SU-DHL-6 (cell line): Measurements from ENCODE around the gene S1PR2.
A peak's percentile ranks its signal among the peaks of the same experiment; 100 is the strongest.

Experiments used
- H2AFZ ChIP-seq: fragments of 200-600 bp; sonication (generic); 2 replicates; pipeline ENCODE4 v1.6.1; 2014; ENCODE audit warnings: low read depth, mild to moderate bottlenecking, moderate library complexity, mixed read lengths, antibody characterized with exemption, low read length; ENCODE audit not compliant: severe bottlenecking
- H3F3A ChIP-seq: fragments of 200-600 bp; shearing (Covaris generic); 2 replicates; pipeline ENCODE4 v1.6.0; 2016; ENCODE audit warnings: antibody characterized with exemption, mild to moderate bottlenecking; ENCODE audit not compliant: insufficient read depth
- H3K27ac ChIP-seq: fragments of 200-600 bp; sonication (generic); 2 replicates; pipeline ENCODE4 v1.5.1; 2016; ENCODE audit warnings: low read depth, mild to moderate bottlenecking, low read length, moderate library complexity, mixed read lengths
- H3K27me3 ChIP-seq: fragments of 200-600 bp; sonication (generic), shearing (Covaris generic); 2 replicates; pipeline ENCODE4 v1.6.0; 2014; ENCODE audit warnings: mild to moderate bottlenecking, low read length
- H3K36me3 ChIP-seq: fragments of 200-600 bp; sonication (generic); 2 replicates; pipeline ENCODE4 v1.6.1; 2014; ENCODE audit warnings: mild to moderate bottlenecking, low read length, mixed read lengths
- H3K4me2 ChIP-seq: fragments of 300-600, 200-600 bp; shearing (Covaris generic), sonication (generic); 2 replicates; pipeline ENCODE4 v1.6.0; 2014; ENCODE audit warnings: low read length, low read depth, mild to moderate bottlenecking; ENCODE audit not compliant: poor library complexity, severe bottlenecking
- H3K4me3 ChIP-seq: fragments of 200-600 bp; sonication (generic); 2 replicates; pipeline ENCODE4 v1.5.1; 2014; ENCODE audit warnings: antibody characterized with exemption, low read length, mild to moderate bottlenecking, mixed read lengths; ENCODE audit not compliant: insufficient read depth, poor library complexity, severe bottlenecking
- H3K79me2 ChIP-seq: fragments of 200-600 bp; sonication (generic); 2 replicates; pipeline ENCODE4 v1.6.1; 2014; ENCODE audit warnings: mild to moderate bottlenecking, low read length, moderate library complexity; ENCODE audit not compliant: insufficient read depth
- H3K9ac ChIP-seq: fragments of 200-600 bp; sonication (generic); 2 replicates; pipeline ENCODE4 v1.7.0; 2014; ENCODE audit warnings: mild to moderate bottlenecking, low read length
- H3K9me2 ChIP-seq: fragments of 200-600 bp; sonication (generic); replicated peaks from 2 replicates; pipeline ENCODE4 v1.6.1; 2014; ENCODE audit warnings: low read length; ENCODE audit not compliant: insufficient read depth
- H3K9me3 ChIP-seq: fragments of 200-600 bp; sonication (generic); 2 replicates; pipeline ENCODE4 v1.6.1; 2014; ENCODE audit warnings: low read length, mixed read lengths; ENCODE audit not compliant: insufficient read depth
- H4K20me1 ChIP-seq: fragments of 200-600 bp; sonication (generic); 2 replicates; pipeline ENCODE4 v1.6.1; 2014; ENCODE audit warnings: low read depth, mild to moderate bottlenecking, antibody characterized with exemption, low read length, moderate library complexity, mixed read lengths
- CTCF ChIP-seq: fragments of 200-600 bp; sonication (generic); IDR thresholded peaks from one replicate; pipeline ENCODE4 v1.5.1; 2017; ENCODE audit warnings: antibody characterized with exemption, mild to moderate bottlenecking, low read length, moderate library complexity; ENCODE audit not compliant: insufficient read depth, poor library complexity, severe bottlenecking
- EZH2phosphoT487 ChIP-seq: fragments of 200-600 bp; sonication (generic), shearing (Covaris generic); conservative IDR thresholded peaks from 2 replicates; pipeline ENCODE4 v1.6.1; 2018; ENCODE audit warnings: mild to moderate bottlenecking, antibody characterized with exemption, low read length, moderate library complexity, mixed read lengths

S1PR2 gene

GRCh38 chr19:10228920-10229319 is 2.2 kb downstream of the S1PR2 start:
- H3K9ac ChIP-seq: peak overlapping the region; percentile 100
- no peak overlapping the region for H2AFZ ChIP-seq
- H3K79me2 ChIP-seq: peaks cover 82% of the 10 kb centered on the region
- H4K20me1 ChIP-seq: no peaks in the 10 kb centered on the region; the same call in 1 of the 2 replicates
- H3K36me3 ChIP-seq: peaks cover 16% of the 10 kb centered on the region; the same call in 1 of the 2 replicates
- no peak for TF ChIP-seq EZH2phosphoT487
- peak; percentile 65 for TF ChIP-seq CTCF
- H3K27me3 ChIP-seq: no peaks in the 10 kb centered on the region
- H3K4me3 ChIP-seq: peak overlapping the region; percentile 73
- no peaks in the 10 kb centered on the region for H3K9me3 ChIP-seq
- peaks cover 84% of the 10 kb centered on the region for H3F3A ChIP-seq
- H3K4me2 ChIP-seq: peak overlapping the region; percentile 83
- peak overlapping the region; percentile 100 for H3K27ac ChIP-seq
- no peaks in the 10 kb centered on the region for H3K9me2 ChIP-seq

- Histone ChIP-seq H3K4me2 (peak overlapping the region; percentile 83), H3K9ac (peak overlapping the region; percentile 100), H3K9me3 (no peaks in the 10 kb centered on the region), H3F3A (peaks cover 83% of the 10 kb centered on the region), H3K79me2 (peaks cover 87% of the 10 kb centered on the region), H3K4me3 (peak overlapping the region; percentile 73), H3K9me2 (no peaks in the 10 kb centered on the region), H3K27me3 (no peaks in the 10 kb centered on the region), H4K20me1 (no peaks in the 10 kb centered on the region; the same call in 1 of the 2 replicates), H3K27ac (peak overlapping the region; percentile 100), H2AFZ (no peak overlapping the region), H3K36me3 (peaks cover 22% of the 10 kb centered on the region; the same call in 1 of the 2 replicates)
- TF ChIP-seq CTCF (no peak), EZH2phosphoT487 (no peak)
These were observed 2.7 kb downstream of the S1PR2 start for GRCh38 chr19:10228393-10228792.

- peaks cover 84% of the 10 kb centered on the region for H3F3A ChIP-seq
- no peak for TF ChIP-seq EZH2phosphoT487
- TF ChIP-seq CTCF: peak; percentile 57
- H3K27me3 ChIP-seq: no peaks in the 10 kb centered on the region
- H2AFZ ChIP-seq: no peak overlapping the region
- H3K9ac ChIP-seq: peak overlapping the region; percentile 100
- peak overlapping the region; percentile 100 for H3K27ac ChIP-seq
- H3K36me3 ChIP-seq: peaks cover 22% of the 10 kb centered on the region; the same call in 1 of the 2 replicates
- peaks cover 88% of the 10 kb centered on the region for H3K79me2 ChIP-seq
- H3K4me2 ChIP-seq: peak overlapping the region; percentile 83
- H3K4me3 ChIP-seq: peak overlapping the region; percentile 20
- H3K9me3 ChIP-seq: no peaks in the 10 kb centered on the region
- H4K20me1 ChIP-seq: no peaks in the 10 kb centered on the region; the same call in 1 of the 2 replicates
- no peaks in the 10 kb centered on the region for H3K9me2 ChIP-seq
These were observed 3.8 kb downstream of the S1PR2 start for GRCh38 chr19:10227026-10227971.
